HG03135 (cell line): Measurements from ENCODE around the gene EIF4EBP3.
A peak's percentile ranks its signal among the peaks of the same experiment; 100 is the strongest.

ENCODE experiments used
- ATAC-seq: cut with Tn5 transposase; IDR thresholded peaks from one replicate; pipeline ENCODE4 v1.9.1; 2021; ENCODE audit warnings: mild to moderate bottlenecking, moderate library complexity; ENCODE audit not compliant: unreplicated experiment

EIF4EBP3 gene

DNA sequence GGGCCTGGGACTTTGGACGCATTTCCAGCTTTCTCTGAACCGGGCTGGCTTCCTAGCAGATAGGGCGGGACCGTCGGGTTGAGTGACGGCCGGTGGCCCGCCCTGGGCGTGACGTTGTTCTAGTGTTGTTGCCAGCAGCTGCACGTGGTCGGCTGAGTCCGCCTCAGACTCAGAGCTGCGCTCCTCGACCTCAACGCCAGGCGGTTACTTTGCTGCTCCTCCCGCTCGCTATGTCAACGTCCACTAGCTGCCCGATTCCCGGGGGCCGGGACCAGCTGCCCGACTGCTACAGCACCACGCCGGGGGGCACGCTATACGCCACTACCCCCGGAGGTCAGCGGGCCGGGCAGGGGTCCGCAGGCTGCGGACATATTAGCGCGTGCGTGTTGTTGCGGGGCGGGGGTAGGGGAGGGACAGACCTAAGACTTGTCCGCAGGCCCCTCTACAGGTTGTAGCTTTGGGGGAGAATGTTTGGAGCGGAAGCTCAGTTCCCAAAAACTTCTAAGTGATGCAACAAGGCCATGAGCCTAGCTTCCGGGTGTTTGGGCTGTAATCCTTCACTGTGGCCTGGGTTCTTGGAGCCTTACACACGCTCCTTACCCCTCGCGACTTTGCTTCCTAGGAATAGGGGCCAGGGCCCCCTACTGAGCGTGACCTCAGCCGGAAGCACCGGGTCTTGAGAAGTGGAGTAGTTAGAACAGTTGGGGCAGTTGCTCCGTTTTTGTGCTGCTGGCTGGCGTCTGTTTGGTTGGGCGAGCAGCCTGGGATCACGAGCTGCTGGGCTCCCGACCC is at the start of gene EIF4EBP3:
Gene EIF4EBP3, plus strand, starts transcription at position 155 of the 792 bp plus-strand sequence. Its CDS starts 76 bp downstream, at position 231.
- ATAC-seq, result peak; percentile 99

DNA sequence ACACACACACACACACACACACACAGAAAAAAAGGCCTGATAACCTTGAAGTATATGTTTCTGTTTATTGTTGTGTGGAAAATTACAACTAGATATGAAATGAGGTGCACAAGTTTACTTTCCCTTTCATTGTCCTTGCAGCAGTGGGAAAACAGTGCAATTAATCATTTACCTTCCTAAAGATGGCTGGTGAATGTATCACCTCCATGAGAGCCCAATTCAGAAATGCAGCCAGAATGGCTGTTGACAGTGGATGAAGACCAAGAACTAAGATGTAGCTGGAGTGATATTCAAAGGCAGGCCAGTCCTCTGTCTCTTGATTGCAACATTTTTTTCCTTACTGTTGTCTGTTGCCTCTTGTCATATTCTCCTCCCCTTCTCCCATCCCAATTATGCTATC is 49.6 kb upstream of the EIF4EBP3 start:
- ATAC-seq, result no peak

DNA sequence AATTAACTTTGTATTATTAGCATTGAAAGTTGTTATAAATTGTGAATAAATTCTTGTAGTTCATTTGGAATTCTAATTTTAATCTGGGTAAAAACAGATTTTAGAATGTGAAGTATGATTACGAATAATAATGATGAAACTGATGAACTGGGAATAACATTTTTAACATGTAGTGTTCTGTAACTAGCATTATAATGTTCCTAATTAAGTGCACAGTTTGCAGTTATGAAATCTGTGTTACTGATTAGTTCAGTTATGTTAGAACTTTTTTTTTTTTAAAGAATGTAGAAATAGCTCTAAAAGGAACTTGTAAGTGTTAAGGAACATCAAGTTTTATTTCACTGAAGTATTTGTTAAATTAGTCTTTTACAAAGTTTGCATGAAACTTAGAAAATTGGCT is 48.9 kb upstream of the EIF4EBP3 start:
- no peak for ATAC-seq

DNA sequence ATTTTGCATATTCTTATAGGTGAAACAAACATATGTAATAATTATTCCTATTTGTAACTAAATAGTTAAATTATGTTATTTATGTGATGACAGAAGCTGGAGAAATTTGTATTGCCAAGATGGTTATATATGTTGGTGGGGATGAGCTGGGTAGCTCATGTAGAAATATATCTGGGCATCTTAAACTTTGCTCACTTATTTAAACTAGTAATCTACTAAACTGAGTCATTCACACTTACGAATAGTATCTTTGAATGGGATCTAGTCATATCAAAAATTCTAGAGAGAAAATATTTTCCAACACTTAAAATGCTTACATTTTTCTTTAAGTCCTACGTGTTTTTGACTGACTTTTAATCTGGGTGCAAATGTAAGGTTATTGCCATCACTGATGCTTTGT is 44.6 kb upstream of the EIF4EBP3 start:
- no peak for ATAC-seq

DNA sequence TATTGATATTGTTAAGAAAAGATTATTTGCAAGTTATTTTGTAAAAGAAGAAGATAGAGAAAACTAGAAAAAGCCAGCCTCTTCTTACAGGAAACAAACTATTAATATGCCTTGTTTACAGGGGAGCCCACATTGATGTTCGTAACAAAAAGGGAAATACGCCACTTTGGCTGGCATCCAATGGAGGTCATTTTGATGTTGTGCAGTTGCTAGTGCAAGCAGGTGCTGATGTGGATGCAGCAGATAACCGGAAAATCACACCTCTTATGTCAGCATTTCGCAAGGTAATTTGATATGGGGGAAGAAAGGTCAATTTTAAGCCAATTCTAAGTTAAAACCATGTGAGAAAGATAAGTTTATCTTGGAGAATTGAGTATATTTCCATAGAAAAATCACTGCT is 37.6 kb upstream of the EIF4EBP3 start:
- no peak for ATAC-seq

DNA sequence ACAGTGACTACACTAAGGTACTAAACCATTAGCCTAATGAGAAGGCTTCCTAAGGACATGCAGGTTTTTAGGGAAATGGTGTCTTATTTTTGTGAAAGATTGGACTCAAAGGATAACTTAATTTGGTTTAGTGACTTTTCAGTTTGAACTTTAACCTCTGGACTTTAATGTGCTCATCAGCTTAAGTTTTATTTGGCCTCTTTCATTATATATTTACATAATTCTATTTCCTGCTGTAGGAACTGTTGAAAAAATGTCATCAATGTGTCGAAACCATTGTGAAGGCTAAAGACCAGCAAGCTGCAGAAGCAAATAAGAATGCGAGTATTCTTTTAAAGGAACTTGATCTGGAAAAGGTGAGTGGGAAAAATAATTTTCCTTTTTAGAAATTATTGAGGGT is 34.3 kb upstream of the EIF4EBP3 start:
- ATAC-seq, result no peak

DNA sequence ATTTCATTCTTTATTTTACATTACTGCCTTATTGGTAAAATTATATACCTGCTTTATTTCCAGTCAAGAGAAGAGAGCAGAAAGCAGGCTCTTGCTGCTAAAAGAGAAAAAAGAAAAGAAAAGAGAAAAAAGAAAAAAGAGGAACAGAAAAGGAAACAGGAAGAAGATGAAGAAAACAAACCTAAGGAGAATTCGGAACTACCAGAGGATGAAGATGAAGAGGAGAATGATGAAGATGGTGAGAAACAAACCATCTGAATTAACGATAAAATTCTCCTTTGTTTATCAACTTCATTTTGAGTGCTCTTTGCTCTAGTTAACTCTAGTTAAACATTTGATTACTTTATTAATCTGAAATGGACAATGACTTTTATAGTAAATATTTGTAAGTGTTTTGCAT is 23.5 kb upstream of the EIF4EBP3 start:
- no peak for ATAC-seq

DNA sequence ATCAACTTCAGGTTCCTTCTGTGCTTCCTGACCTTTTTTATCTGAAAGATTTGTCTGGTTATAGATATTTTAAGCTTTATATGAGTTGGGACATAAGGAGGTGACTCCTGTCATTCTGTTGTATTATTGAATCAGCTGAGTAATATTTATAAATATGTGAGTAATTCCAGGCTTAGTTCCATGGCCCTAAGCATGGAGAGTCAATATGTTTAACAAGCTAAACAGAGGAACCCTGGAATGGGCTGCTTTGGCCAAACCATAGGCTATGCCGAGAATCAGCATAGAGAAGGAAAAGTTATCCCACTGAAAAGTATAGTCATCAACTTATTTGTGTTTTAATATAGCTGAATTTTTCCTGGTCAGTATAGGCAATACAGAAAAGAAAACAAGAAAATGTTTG is 7.2 kb upstream of the EIF4EBP3 start:
- no peak for ATAC-seq

DNA sequence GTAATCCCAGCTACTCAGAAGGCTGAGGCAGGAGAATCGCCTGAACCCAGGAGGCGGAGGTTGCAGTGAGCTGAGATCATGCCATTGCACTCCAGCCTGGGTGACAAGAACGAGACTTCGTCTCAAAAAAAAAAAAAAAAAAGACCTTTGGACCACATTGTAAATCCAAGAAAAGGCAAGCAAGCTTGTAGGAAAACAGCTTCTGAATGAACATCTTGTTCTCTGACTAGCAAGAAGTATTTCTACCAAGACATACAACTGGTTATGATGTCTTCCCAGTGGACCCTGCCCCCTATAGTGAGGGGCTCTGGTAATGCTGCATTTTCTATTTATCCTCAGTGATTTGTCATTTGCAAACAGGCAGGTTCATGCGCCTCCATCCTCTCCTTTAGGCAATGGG is 4.5 kb upstream of the EIF4EBP3 start:
- ATAC-seq, result no peak

DNA sequence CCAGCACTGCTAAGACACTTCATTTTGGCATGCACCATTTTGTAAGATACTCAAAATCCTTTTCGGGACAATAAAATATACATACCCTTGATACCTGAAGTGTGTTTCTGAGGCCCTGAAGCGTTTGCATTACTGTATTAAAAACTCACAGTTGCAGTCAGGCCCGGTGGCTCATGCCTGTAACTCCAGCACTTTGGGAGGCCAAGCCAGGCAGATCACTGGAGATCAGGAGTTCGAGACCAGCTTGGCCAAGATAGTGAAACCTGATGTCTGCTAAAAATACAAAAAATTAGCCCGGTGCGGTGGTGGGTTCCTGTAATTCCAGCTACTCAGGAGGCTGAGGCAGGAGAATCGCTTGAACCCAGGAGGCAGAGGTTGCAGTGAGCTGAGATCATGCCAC is 2.5 kb upstream of the EIF4EBP3 start:
- ATAC-seq, result no peak

DNA sequence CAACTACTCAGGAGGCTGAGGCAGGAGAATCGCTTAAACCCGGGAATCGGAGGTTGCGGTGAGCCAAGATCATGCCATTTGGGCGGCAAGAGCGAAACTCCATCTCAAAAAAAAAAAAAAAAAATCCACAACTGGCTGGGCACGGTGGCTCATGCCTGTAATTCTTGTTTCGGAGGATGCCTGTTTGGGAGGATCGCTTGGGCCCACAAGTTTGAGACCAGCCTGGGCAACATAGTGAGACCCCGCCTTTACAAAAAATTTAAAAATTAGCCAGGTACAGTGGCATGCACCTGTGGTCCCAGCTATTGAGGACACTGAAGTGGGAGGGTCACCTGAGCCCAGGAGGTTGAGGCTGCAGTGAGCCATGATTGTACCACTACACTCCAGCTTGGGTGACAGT is 1.9 kb upstream of the EIF4EBP3 start:
- no peak for ATAC-seq

DNA sequence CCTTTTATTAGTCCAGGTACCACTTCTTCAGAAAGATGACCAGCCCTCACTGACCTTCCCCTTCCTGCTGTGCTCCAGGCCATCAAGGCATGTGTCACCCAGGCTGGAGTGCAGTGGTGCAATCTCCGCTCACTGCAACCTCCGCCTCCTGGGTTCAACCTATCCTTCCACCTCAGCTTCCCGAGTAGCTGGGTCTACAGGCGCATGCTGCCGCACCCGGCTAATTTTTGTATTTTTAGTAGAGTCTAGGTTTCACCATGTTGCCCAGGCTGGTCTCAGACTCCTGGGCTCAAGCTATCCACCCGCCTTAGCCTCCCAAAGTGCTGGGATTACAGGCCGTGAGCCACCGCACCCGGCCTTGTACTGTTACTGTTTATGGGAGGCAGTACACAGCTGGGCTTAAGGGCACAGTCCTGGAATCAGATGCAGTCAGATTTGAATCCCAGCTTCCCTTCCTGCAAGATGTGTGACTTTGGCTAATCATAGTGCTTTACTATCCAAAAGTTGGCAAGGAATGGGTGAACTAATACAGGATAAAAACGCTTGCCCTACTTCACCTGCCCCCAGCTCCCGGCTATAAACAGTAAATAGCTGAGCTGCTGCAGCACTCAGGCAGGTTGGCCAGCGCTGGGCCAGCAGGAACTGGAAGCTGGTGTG is 483 bp upstream of the EIF4EBP3 start:
- ATAC-seq, result no peak

DNA sequence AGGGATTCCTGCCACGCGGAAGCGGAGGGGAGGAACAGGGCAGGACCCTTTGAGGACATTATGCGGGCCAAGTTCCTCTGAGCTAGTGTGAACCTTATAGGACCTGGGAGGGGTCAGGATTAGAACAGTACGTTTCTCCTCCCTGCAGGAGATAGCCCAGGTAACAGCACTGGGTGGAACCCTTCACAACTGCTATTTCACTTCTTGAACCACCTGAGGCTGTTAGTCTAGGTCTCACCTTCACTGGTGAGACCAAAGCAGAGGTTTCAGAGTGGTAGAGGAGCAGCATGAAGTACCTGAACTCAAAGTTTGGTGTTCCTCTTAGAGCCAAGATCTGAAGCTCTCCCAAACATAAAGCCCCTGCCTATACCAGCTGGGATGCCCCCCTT is 832 bp downstream of the EIF4EBP3 start:
- ATAC-seq, result no peak

DNA sequence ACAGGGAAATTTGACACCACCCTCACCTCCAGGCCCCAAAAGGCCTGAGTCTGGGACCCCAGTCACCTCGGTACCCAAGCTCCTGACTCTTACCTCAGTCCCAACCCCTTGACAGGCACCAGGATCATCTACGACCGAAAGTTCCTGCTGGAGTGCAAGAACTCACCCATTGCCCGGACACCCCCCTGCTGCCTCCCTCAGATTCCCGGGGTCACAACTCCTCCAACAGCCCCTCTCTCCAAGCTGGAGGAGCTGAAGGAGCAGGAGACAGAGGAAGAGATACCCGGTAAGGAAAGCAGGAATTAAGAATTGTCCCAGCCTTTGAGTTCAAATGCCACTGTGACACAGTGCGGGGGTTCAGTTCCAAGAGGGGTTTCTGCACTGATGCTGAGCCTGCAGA is 1.3 kb downstream of the EIF4EBP3 start:
- ATAC-seq, result no peak

DNA sequence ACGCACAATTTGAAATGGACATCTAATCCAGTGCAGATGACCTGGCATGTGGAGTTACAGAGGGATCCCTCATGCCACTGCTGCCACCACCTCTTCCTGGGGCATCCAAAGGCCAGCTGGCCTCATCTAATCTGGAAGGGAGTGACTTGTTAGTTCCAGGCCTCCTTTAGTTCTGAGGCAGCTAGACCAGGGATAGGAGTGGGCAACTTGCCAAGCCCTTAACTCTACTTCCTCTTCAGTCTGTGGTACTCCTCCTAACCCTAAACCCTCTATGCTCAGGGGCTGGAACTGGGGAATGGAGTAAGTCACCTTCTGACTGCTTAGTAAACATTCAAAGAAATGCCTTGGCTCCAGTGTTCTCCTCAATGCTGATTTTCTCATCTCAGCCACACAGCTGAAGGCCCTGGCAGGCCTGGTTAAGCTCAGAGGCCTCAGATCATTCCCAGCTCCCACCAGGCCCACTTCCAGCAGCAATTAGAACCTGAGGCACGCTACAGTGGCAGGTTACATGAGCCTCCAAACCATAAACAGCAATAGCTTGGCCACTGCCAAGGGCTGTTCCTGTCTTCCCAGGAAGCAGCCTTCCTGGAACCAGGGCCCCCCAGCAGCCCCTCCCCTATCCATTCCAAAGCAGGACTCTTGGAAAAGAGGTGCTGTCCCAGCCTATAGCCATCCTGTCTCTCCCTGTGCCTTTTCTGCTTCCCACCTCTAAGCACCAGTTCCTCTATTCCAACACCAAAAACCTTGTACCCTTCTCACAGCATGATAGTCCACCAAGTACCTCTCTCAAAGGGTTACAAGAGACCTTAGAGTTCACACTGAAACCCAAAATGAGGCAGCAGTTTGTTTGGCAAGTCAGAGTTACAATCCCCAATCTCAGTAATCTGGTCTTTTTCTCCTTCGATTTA is 2.0 kb downstream of the EIF4EBP3 start:
- ATAC-seq, result no peak

DNA sequence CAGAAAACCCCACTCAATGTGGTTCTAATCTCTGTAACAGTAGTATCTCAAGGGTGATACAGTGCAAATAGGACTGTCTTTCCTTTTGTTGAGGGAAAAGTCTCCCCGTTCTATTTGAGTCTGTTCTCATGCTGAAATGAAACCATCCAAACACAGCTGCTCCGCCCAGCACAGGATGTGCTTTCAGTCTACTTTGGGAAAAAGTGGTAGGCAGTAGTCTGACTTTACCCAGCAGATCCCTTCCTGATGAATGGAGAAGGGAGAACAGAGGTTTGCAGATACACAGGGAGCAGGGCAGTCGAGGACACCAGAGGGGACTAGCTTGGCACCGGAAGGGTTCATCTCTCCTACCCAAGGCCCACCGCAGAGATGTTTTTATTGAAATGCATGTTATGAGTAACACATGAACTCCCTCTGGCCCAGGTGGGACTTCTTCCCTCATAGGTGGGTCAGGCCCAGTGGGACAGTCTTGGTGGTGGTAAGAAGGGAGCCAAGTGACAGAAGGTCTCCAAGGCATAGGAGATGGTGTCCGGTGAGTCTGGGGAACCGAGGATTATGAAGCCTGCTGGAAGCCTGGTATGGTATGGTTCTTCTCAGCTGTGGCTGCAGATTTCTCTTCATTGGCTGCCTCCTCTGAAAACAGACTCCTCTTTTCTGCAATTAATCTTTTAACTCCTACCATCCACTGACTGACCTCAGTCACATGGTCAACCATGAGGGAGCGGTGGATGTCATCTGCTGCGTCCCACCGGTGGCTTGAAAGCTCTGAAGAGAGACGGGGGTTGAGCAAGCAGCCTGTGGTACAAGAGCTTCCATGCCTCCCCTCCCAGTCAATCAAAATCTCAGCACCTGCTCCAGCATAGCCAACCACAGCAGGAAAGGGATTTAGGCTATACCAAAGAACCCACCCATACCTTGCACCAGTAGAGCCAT is 3.0 kb downstream of the EIF4EBP3 start:
- ATAC-seq, result no peak

DNA sequence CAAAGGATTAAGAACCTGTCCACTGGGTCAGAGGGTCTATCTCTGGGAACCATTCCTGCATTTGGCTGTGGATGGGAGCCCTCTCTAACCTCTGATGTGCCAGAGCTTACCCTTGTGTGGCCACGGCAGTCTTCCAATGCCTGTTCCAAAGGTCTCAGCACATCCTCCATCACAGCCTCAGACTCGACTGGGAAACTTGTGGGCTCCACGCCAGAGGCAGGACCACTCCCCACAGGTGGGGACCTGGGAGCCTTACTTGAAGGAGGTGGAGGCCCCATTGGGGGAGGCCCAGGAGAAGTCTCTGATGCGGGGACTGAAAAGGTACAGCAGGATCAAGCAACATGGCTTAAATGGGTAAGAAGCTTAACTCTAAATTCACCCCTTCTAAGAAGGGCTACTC is 4.4 kb downstream of the EIF4EBP3 start:
- ATAC-seq, result no peak

DNA sequence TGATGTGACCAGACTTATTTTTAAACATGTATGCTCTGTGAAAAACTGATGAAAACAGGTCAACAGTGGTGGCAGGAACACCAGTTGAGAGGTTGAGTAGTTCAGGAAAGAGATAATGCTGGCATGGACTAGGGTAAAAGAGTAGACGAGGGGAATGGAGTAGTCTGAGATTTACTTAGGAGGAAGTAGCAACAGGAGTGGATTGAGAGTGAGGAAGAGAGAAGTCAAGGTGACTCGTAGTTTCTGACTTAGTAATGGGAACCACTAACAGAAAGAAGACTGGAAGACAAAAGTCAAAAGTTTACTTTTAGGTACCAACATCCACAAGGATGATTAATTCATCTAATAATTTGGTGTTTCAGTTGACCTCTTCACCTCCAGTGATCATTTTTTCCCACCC is 6.2 kb downstream of the EIF4EBP3 start:
- ATAC-seq, result no peak

DNA sequence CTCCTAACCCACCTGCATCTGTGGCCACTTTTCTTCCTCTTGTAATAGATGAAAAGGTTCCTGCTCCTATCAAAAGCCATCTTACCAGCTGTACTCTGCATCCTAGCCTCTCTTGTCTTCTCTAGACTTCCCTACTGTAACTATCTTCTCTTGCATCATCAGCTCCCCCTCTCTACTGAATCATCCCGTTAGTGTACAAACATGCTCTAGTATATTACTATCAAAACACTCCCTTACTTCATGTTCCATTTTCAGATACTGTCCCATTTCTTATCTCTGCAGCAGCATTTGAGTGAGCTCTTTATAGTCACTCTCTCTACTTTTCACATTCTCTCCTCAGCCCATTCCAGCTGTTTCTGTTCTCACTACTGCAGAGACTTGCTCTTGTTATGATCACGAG is 7.0 kb downstream of the EIF4EBP3 start:
- ATAC-seq, result no peak

DNA sequence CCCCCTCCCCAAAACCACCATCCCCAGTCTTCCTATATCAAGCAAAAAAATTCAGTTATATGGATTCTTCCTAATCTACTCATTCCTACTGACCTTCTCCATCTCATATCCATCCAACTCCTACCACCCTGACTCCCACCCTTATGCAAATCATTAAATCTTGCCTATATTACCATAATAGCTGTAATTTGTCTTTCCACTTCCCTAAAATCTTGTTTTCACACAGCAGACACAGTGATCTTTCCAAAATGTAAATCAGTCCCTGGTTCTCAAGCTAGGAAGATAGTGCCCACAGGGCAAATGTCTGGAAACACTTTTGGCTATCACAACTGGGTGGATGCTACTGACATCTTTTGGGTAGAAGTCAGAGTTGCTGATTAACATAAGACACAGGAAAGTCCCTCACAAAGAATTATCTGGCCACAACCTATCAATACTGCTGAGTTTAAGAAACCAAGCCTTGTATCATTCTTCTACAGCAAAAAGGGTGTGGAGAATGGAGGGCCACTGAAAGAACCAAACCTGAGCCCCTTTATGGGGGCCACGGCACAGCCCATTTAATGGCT is 8.4 kb downstream of the EIF4EBP3 start:
- ATAC-seq, result no peak
